Measurements from ENCODE around the gene ANKRD39. TPM values are rescaled to one million over a fixed set of nuclear protein-coding genes. Genes with fewer than 3 reads are reported as not detected.

Gene ANKRD39
- total RNA-seq, 1 experiment from 2014 or later = 19.3 TPM

GRCh38 chr2:96903318-96903717 is 45.5 kb upstream of the ANKRD39 start:
- ChIA-PET POLR2A (no interaction called here), CTCF (no interaction called here)
- Mint-ChIP-seq H3K27me3 (ENCODE audit: insufficient read depth, unreplicated experiment) (no peaks in the 10 kb centered on the region), H3K27ac (ENCODE audit: unreplicated experiment) (no peak overlapping the region), H3K4me1 (ENCODE audit: low read depth, unreplicated experiment) (no peaks in the 10 kb centered on the region), H3K4me3 (ENCODE audit: unreplicated experiment) (no peak overlapping the region), H3K9me3 (ENCODE audit: unreplicated experiment) (no peaks in the 10 kb centered on the region), H3K36me3 (ENCODE audit: insufficient read depth, unreplicated experiment) (no peaks in the 10 kb centered on the region)
- BruUV-seq (replicated peaks) = no TSS peak
- DNase-seq = no peak
- TF ChIP-seq CTCF (IDR thresholded peaks at IDR 0.05; ENCODE audit: insufficient read depth in 1 of 2, low read depth in 1 of 2, low read length in 1 of 2, severe bottlenecking in 1 of 2, unreplicated experiment in 1 of 2) = no peak
- intact Hi-C loops (cut with micrococcal nuclease; ENCODE audit: unreplicated experiment) = no loop called here
- no peaks in the 10 kb centered on the region for H3K27me3 ChIP-seq (replicated peaks; ENCODE audit: control insufficient read depth, insufficient read depth, low read length)
- H3K36me3 ChIP-seq (ENCODE audit: control insufficient read depth, insufficient read depth, low read length) = no peaks in the 10 kb centered on the region
- no peaks in the 10 kb centered on the region for H3K9me3 ChIP-seq
- no peaks in the 10 kb centered on the region for H3K4me1 ChIP-seq
- H3K4me3 ChIP-seq (ENCODE audit: low read depth, low read length) = no peak overlapping the region

DNA sequence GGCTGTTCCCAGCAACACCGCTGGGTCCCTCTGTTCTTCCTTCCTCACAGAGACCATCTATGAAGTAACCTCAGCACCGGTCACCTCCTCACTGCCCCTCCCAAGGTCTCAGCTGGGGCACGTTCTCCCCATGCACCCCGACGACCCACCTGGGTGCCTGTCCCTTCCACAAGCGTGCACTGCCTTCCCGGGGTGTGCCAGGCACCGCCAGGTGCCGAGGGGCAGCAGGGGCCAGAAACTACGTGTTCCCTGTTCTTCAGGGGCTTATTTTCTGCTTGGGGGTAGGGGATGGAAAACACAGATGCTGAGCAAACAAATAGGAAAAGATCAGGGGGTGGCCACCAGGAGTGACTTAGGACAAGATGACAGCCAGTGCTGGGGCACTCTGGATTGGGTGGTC is 42.4 kb upstream of the ANKRD39 start:
- no peaks in the 10 kb centered on the region for H3K9me3 ChIP-seq
- H3K4me3 Mint-ChIP-seq (ENCODE audit: unreplicated experiment) = no peak overlapping the region
- no peak for TF ChIP-seq CTCF (IDR thresholded peaks at IDR 0.05; ENCODE audit: insufficient read depth in 1 of 2, low read depth in 1 of 2, low read length in 1 of 2, severe bottlenecking in 1 of 2, unreplicated experiment in 1 of 2)
- ChIA-PET CTCF (interaction anchor here (0.6 to 1.0 kb wide), 2 partner anchors 32 to 920 kb away, joined by 3 to 5 read pairs; no protein-coding TSS in a partner anchor), POLR2A (no interaction called here)
- H3K4me1 ChIP-seq = peaks cover 6% of the 10 kb centered on the region
- H3K4me1 Mint-ChIP-seq (ENCODE audit: low read depth, unreplicated experiment) = no peaks in the 10 kb centered on the region
- no peaks in the 10 kb centered on the region for H3K36me3 ChIP-seq (ENCODE audit: control insufficient read depth, insufficient read depth, low read length)
- no TSS peak for BruUV-seq (replicated peaks)
- no peaks in the 10 kb centered on the region for H3K9me3 Mint-ChIP-seq (ENCODE audit: unreplicated experiment)
- intact Hi-C loops (cut with micrococcal nuclease; ENCODE audit: unreplicated experiment) = no loop called here
- no peak for DNase-seq
- no peaks in the 10 kb centered on the region for H3K27me3 ChIP-seq (replicated peaks; ENCODE audit: control insufficient read depth, insufficient read depth, low read length)
- no peaks in the 10 kb centered on the region for H3K27me3 Mint-ChIP-seq (ENCODE audit: insufficient read depth, unreplicated experiment)
- no peak overlapping the region for H3K4me3 ChIP-seq (ENCODE audit: low read depth, low read length)
- H3K27ac Mint-ChIP-seq (ENCODE audit: unreplicated experiment) = no peak overlapping the region
- no peaks in the 10 kb centered on the region for H3K36me3 Mint-ChIP-seq (ENCODE audit: insufficient read depth, unreplicated experiment)

GRCh38 chr2:96899413-96899741 is 41.6 kb upstream of the ANKRD39 start:
- H3K9me3 ChIP-seq = no peaks in the 10 kb centered on the region
- Mint-ChIP-seq H3K36me3 (ENCODE audit: insufficient read depth, unreplicated experiment) (no peaks in the 10 kb centered on the region), H3K9me3 (ENCODE audit: unreplicated experiment) (no peaks in the 10 kb centered on the region), H3K4me1 (ENCODE audit: low read depth, unreplicated experiment) (no peaks in the 10 kb centered on the region), H3K27me3 (ENCODE audit: insufficient read depth, unreplicated experiment) (no peaks in the 10 kb centered on the region), H3K27ac (ENCODE audit: unreplicated experiment) (no peak overlapping the region), H3K4me3 (ENCODE audit: unreplicated experiment) (no peak overlapping the region)
- no peak for TF ChIP-seq CTCF (IDR thresholded peaks at IDR 0.05; ENCODE audit: insufficient read depth in 1 of 2, low read depth in 1 of 2, low read length in 1 of 2, severe bottlenecking in 1 of 2, unreplicated experiment in 1 of 2)
- intact Hi-C loops (cut with micrococcal nuclease; ENCODE audit: unreplicated experiment) = no loop called here
- peaks cover 6% of the 10 kb centered on the region for H3K4me1 ChIP-seq
- no peak for DNase-seq
- no peak overlapping the region for H3K4me3 ChIP-seq (ENCODE audit: low read depth, low read length)
- ChIA-PET POLR2A (no interaction called here), CTCF (no interaction called here)
- no TSS peak for BruUV-seq (replicated peaks)
- H3K36me3 ChIP-seq (ENCODE audit: control insufficient read depth, insufficient read depth, low read length) = no peaks in the 10 kb centered on the region
- H3K27me3 ChIP-seq (replicated peaks; ENCODE audit: control insufficient read depth, insufficient read depth, low read length) = no peaks in the 10 kb centered on the region
